Gastrocnemius medialis (tissue), 4 donors: ENCODE results near the gene AFG1L.

ENCODE experiments used
- POLR2A ChIP-seq, 2 donors: fragments of 450-650 bp; IDR thresholded peaks; one replicate each; pipeline ENCODE4 v1.6.1; 2017; ENCODE audit warnings: antibody characterized with exemption in 2 of 2, mild to moderate bottlenecking in 2 of 2, moderate library complexity in 2 of 2
- TF ChIP-seq, protein P1 (sequence below), 5 experiments: fragments of 450-650 bp in 3 of 5; fragments of 200-600 bp in 2 of 5; sonication (generic) in 2 of 5; IDR thresholded peaks in 4 of 5; conservative IDR thresholded peaks in 1 of 5; 1 replicate in 4 of 5; 2 replicates in 1 of 5; pipeline ENCODE4 v1.5.1; 2016 to 2019; ENCODE audit warnings: antibody characterized with exemption in 5 of 5, mild to moderate bottlenecking in 3 of 5, moderate library complexity in 3 of 5

DNA sequence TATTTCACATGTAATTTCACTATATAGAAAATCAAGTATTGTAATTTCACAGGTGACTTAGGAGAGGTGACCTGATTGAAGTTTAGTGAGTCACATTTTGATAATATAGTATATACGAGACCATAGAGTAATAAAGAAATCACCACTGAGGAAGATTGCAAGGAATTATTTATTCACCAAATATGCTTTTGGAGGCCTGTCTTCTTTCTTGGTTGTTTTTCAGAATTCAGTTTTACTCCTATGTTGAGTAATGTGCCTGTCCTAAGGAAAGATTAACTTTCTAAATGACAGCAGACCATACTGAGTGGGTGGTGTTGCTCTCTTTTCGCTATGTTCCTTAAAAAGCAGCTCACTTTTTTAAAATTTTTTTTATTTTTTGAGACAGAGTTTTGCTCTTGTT, 178.3 kb downstream of the AFG1L start:
- TF ChIP-seq, protein P1, sequence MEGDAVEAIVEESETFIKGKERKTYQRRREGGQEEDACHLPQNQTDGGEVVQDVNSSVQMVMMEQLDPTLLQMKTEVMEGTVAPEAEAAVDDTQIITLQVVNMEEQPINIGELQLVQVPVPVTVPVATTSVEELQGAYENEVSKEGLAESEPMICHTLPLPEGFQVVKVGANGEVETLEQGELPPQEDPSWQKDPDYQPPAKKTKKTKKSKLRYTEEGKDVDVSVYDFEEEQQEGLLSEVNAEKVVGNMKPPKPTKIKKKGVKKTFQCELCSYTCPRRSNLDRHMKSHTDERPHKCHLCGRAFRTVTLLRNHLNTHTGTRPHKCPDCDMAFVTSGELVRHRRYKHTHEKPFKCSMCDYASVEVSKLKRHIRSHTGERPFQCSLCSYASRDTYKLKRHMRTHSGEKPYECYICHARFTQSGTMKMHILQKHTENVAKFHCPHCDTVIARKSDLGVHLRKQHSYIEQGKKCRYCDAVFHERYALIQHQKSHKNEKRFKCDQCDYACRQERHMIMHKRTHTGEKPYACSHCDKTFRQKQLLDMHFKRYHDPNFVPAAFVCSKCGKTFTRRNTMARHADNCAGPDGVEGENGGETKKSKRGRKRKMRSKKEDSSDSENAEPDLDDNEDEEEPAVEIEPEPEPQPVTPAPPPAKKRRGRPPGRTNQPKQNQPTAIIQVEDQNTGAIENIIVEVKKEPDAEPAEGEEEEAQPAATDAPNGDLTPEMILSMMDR (IDR thresholded peaks at IDR 0.05 in 4 of 5, conservative IDR thresholded peaks at IDR 0.05 in 1 of 5), result no peak
- TF ChIP-seq POLR2A (IDR thresholded peaks at IDR 0.05), result no peak
